Spleen (tissue), 11 donors: ENCODE data around the gene LEF1. TPM values are rescaled to one million over a fixed set of nuclear protein-coding genes. Genes with fewer than 3 reads are reported as not detected.

ENCODE experiments used
- DNase-seq: peaks from one replicate; pipeline ENCODE4 v3.0.0-alpha.2; 2020
- H3K27ac ChIP-seq, 8 donors: fragments of 200-600 bp; sonication (generic) in 7 of 8; 1 replicate in 4 of 8; 2 replicates in 4 of 8; pipeline versions ENCODE4 v1.5.0 to v1.8.0; 2016 to 2021; ENCODE audit warnings: inconsistent platforms in 4 of 8, mild to moderate bottlenecking in 4 of 8, moderate library complexity in 1 of 8
- H3K27me3 ChIP-seq, 7 donors: fragments of 200-600 bp; sonication (generic) in 6 of 7; replicated peaks in 1 of 7; 1 replicate in 4 of 7; 2 replicates in 3 of 7; pipeline versions ENCODE4 v1.5.0 to v1.8.0; 2016 to 2021; ENCODE audit warnings: inconsistent platforms in 3 of 7, mild to moderate bottlenecking in 1 of 7
- H3K36me3 ChIP-seq, 6 donors: fragments of 200-600 bp; sonication (generic) in 5 of 6; 1 replicate in 4 of 6; 2 replicates in 2 of 6; pipeline versions ENCODE4 v1.5.0 to v1.8.0; 2016 to 2021; ENCODE audit warnings: inconsistent platforms in 2 of 6
- H3K4me1 ChIP-seq, 6 donors: fragments of 200-600 bp; sonication (generic) in 5 of 6; 1 replicate in 3 of 6; 2 replicates in 3 of 6; pipeline versions ENCODE4 v1.5.0 to v1.8.0; 2016 to 2021; ENCODE audit warnings: inconsistent platforms in 3 of 6
- H3K4me3 ChIP-seq, 8 donors: fragments of 200-600 bp; sonication (generic) in 7 of 8; 1 replicate in 4 of 8; 2 replicates in 4 of 8; pipeline versions ENCODE4 v1.5.0 to v1.8.0; 2016 to 2021; ENCODE audit warnings: inconsistent platforms in 4 of 8, mild to moderate bottlenecking in 4 of 8, moderate library complexity in 2 of 8
- H3K9me3 ChIP-seq, 8 donors: fragments of 200-600 bp; sonication (generic) in 7 of 8; 1 replicate in 4 of 8; 2 replicates in 4 of 8; pipeline versions ENCODE4 v1.5.0 to v1.8.0; 2016 to 2021; ENCODE audit warnings: inconsistent platforms in 4 of 8
- CTCF ChIP-seq, 11 experiments: fragments of 200-600 bp in 7 of 11; fragments of 450-650 bp in 4 of 11; sonication (generic) in 4 of 11; IDR thresholded peaks in 8 of 11; conservative IDR thresholded peaks in 3 of 11; 1 replicate in 7 of 11; 2 replicates in 4 of 11; pipeline versions ENCODE4 v1.4.0 to v1.8.0; 2016 to 2021; ENCODE audit warnings: antibody characterized with exemption in 11 of 11, inconsistent platforms in 4 of 11, mild to moderate bottlenecking in 1 of 11
- POLR2A ChIP-seq, 3 donors: fragments of 450-650 bp; IDR thresholded peaks; one replicate each; pipeline ENCODE4 v1.5.1; 2017; ENCODE audit warnings: antibody characterized with exemption in 3 of 3, mild to moderate bottlenecking in 1 of 3
- POLR2AphosphoS5 ChIP-seq, 3 donors: sonication (generic); formaldehyde crosslinking; IDR thresholded peaks; one replicate each; pipeline ENCODE4 v1.5.1; 2017; ENCODE audit warnings: antibody characterized with exemption in 3 of 3
- WGBS, 5 donors: extraction: QIAGEN DNeasy Blood & Tissue Kit in 3 of 5; methylation state at CpG; one replicate each; pipeline versions ENCODE4 v1.1.5 to v1.1.7; 2013 to 2018; 5-methylcytosine and 5-hydroxymethylcytosine counted together
- intact Hi-C: fragments of 100-400 bp; cut with DNase I; formaldehyde crosslinking; loops from one replicate; pipeline ENCODE4 v1.15.0; 2023; ENCODE audit warnings: low total_unique reads
- polyA plus RNA-seq, 3 donors: library from polyadenylated mRNA; stranded (reverse); fragments of 200-250 nt; gene quantifications; one replicate each; pipeline ENCODE4 v1.2.1, GENCODE V29; 2013
- total RNA-seq, 7 donors: library from RNA; depleted of rRNA in 3 of 7; stranded (reverse); fragments of >200 nt in 3 of 7; fragmentation: NEBNext Ultra II Directional in 4 of 7; extraction: Animal tissue kit (Norgen Biotek cat#: 25700) in 4 of 7; gene quantifications; one replicate each; pipeline versions ENCODE4 v1.1.0 to v1.2.1, GENCODE V29; 2016 to 2021
- donor health status: healthy with polysubstance abuse.
- donor health status: DM: no; HTN: no; CAD: no; lungs with moderate emphysema.
- donor health status: DM: no; HTN: no; CAD: no.
- donor health status: Bipolar disorder and iron deficiency.
- donor health status: healthy.
- donor health status: DM: no; HTN: no; CAD: no.
- donor health status: DM: yes; HTN: yes; CAD: no.

Gene LEF1
- total and polyA plus RNA-seq, 10 donors = 7.8 to 55.4 (median 33.9) TPM

- no peak for TF ChIP-seq POLR2AphosphoS5 (IDR thresholded peaks at IDR 0.05)
- TF ChIP-seq CTCF (IDR thresholded peaks at IDR 0.05 in 8 of 11, conservative IDR thresholded peaks at IDR 0.05 in 3 of 11) = no peak
- TF ChIP-seq POLR2A (IDR thresholded peaks at IDR 0.05) = no peak
- H3K36me3 ChIP-seq = no peaks in the 10 kb centered on the region
- DNase-seq = no peak
- 66 to 73% (median 68%) methylated on average over 2 to 3 of the region's 3 CpGs for WGBS, 5 donors
- intact Hi-C loops = no loop called here
- peak overlapping the region in 3 of 8 donors; percentile 29 to 64 (median 29) for H3K27ac ChIP-seq
- no peaks in the 10 kb centered on the region for H3K9me3 ChIP-seq
- no peaks in the 10 kb centered on the region for H3K27me3 ChIP-seq
- peaks cover 0 to 52% (median 17%) of the 10 kb centered on the region in 6 donors for H3K4me1 ChIP-seq
- H3K4me3 ChIP-seq = no peak overlapping the region
Observed at GRCh38 chr4:108116423-108117168, 52.1 kb downstream of the LEF1 start.

- Histone ChIP-seq H3K9me3 (no peaks in the 10 kb centered on the region), H3K27me3 (no peaks in the 10 kb centered on the region), H3K4me3 (no peak overlapping the region), H3K36me3 (no peaks in the 10 kb centered on the region), H3K27ac (peak overlapping the region in 1 of 8 donors; percentile 64), H3K4me1 (peaks cover 4 to 61% (median 17%) of the 10 kb centered on the region in 6 donors)
- intact Hi-C loops = no loop called here
- TF ChIP-seq CTCF (IDR thresholded peaks at IDR 0.05 in 8 of 11, conservative IDR thresholded peaks at IDR 0.05 in 3 of 11) (no peak), POLR2A (IDR thresholded peaks at IDR 0.05) (no peak)
- no peak for DNase-seq
- WGBS, 5 donors = 88 to 96% (median 95%) methylated on average over 2 of the region's 2 CpGs
Observed at GRCh38 chr4:108115168-108115526, 53.6 kb downstream of the LEF1 start.

- WGBS, 5 donors = 69 to 77% (median 72%) methylated on average over 6 of the region's 6 CpGs
- no peak for TF ChIP-seq POLR2AphosphoS5 (IDR thresholded peaks at IDR 0.05)
- no peak for TF ChIP-seq CTCF (IDR thresholded peaks at IDR 0.05 in 8 of 11, conservative IDR thresholded peaks at IDR 0.05 in 3 of 11)
- H3K27ac ChIP-seq = no peak overlapping the region
- H3K4me3 ChIP-seq = no peak overlapping the region
- no peaks in the 10 kb centered on the region for H3K27me3 ChIP-seq
- intact Hi-C loops = no loop called here
- no peak for DNase-seq
- peaks cover 4 to 66% (median 21%) of the 10 kb centered on the region in 6 donors for H3K4me1 ChIP-seq
- no peaks in the 10 kb centered on the region for H3K9me3 ChIP-seq
- no peaks in the 10 kb centered on the region for H3K36me3 ChIP-seq
Observed at GRCh38 chr4:108114503-108114902, 54.2 kb downstream of the LEF1 start.

GRCh38 chr4:108113229-108113628 is 55.5 kb downstream of the LEF1 start:
- H3K9me3 ChIP-seq = no peaks in the 10 kb centered on the region
- no peaks in the 10 kb centered on the region for H3K36me3 ChIP-seq
- TF ChIP-seq POLR2AphosphoS5 (IDR thresholded peaks at IDR 0.05) (peak in 1 of 3 donors; percentile 51), CTCF (IDR thresholded peaks at IDR 0.05 in 8 of 11, conservative IDR thresholded peaks at IDR 0.05 in 3 of 11) (no peak), POLR2A (IDR thresholded peaks at IDR 0.05) (no peak)
- WGBS, 5 donors = 10 to 39% (median 26%) methylated on average over 5 of the region's 5 CpGs
- DNase-seq = no peak
- intact Hi-C loops = no loop called here
- peak overlapping the region in 3 of 8 donors; percentile 13 to 47 (median 14) for H3K27ac ChIP-seq
- H3K4me1 ChIP-seq = peaks cover 4 to 64% (median 19%) of the 10 kb centered on the region in 6 donors
- H3K27me3 ChIP-seq = no peaks in the 10 kb centered on the region
- H3K4me3 ChIP-seq = no peak overlapping the region
